Thyroid gland (tissue), 4 donors: ENCODE measurements around the gene DAPK1. TPM values are rescaled to one million over a fixed set of nuclear protein-coding genes. Genes with fewer than 3 reads are reported as not detected.
A peak's percentile ranks its signal among the peaks of the same experiment; 100 is the strongest.

Experiments
- DNase-seq, 2 donors: peaks; one replicate each; pipeline ENCODE4 v3.0.0-alpha.2; 2019
- H3K27ac ChIP-seq, 3 donors: fragments of 200-600 bp; sonication (generic); 1 replicate in 2 of 3; 2 replicates in 1 of 3; pipeline ENCODE4 v1.5.1; 2016 to 2019; ENCODE audit warnings: mild to moderate bottlenecking in 1 of 3, moderate library complexity in 1 of 3
- H3K27me3 ChIP-seq: fragments of 200-600 bp; sonication (generic); one replicate; pipeline ENCODE4 v1.5.1; 2019
- H3K36me3 ChIP-seq, 2 donors: fragments of 200-600 bp; sonication (generic); one replicate each; pipeline ENCODE4 v1.5.1; 2016 to 2019
- H3K4me1 ChIP-seq, 2 donors: fragments of 200-600 bp; sonication (generic); one replicate each; pipeline ENCODE4 v1.5.1; 2017 to 2019
- H3K4me3 ChIP-seq, 3 donors: fragments of 200-600 bp; sonication (generic); replicated peaks in 1 of 3; 1 replicate in 2 of 3; 2 replicates in 1 of 3; pipeline ENCODE4 v1.5.1; 2016; ENCODE audit warnings: mild to moderate bottlenecking in 1 of 3
- H3K9me3 ChIP-seq: fragments of 200-600 bp; sonication (generic); one replicate; pipeline ENCODE4 v1.5.1; 2017
- POLR2A ChIP-seq, 2 donors: fragments of 450-650 bp; IDR thresholded peaks; one replicate each; pipeline ENCODE4 v1.6.1; 2017; ENCODE audit warnings: antibody characterized with exemption in 2 of 2, mild to moderate bottlenecking in 2 of 2, moderate library complexity in 1 of 2
- WGBS, 2 donors: methylation state at CpG; one replicate each; pipeline ENCODE4 v1.1.5; 2017; 5-methylcytosine and 5-hydroxymethylcytosine counted together
- intact Hi-C: fragments of 100-400 bp; cut with DNase I; formaldehyde crosslinking; loops from one replicate; pipeline ENCODE4 v1.15.1; 2023
- total RNA-seq, 4 donors: library from RNA; depleted of rRNA; stranded (reverse); fragments of >200 nt; gene quantifications; one replicate each; pipeline ENCODE4 v1.2.3, GENCODE V29; 2016
- TF ChIP-seq, protein P1 (sequence below), 6 experiments: fragments of 200-600 bp in 3 of 6; fragments of 450-650 bp in 3 of 6; sonication (generic) in 3 of 6; IDR thresholded peaks; one replicate each; pipeline ENCODE4 v1.5.1; 2016 to 2019; ENCODE audit warnings: antibody characterized with exemption in 6 of 6, mild to moderate bottlenecking in 2 of 6, inconsistent platforms in 1 of 6, moderate library complexity in 1 of 6

Gene DAPK1
- total RNA-seq, 4 donors from 2014 or later = 32.0 to 76.2 (median 38.2) TPM

GRCh38 chr9:87594662-87595061 is 97.0 kb downstream of the DAPK1 start:
- H3K27ac ChIP-seq = peak overlapping the region; percentile 62 to 82 (median 78)
- TF ChIP-seq POLR2A (IDR thresholded peaks at IDR 0.05) = no peak
- TF ChIP-seq, protein P1, sequence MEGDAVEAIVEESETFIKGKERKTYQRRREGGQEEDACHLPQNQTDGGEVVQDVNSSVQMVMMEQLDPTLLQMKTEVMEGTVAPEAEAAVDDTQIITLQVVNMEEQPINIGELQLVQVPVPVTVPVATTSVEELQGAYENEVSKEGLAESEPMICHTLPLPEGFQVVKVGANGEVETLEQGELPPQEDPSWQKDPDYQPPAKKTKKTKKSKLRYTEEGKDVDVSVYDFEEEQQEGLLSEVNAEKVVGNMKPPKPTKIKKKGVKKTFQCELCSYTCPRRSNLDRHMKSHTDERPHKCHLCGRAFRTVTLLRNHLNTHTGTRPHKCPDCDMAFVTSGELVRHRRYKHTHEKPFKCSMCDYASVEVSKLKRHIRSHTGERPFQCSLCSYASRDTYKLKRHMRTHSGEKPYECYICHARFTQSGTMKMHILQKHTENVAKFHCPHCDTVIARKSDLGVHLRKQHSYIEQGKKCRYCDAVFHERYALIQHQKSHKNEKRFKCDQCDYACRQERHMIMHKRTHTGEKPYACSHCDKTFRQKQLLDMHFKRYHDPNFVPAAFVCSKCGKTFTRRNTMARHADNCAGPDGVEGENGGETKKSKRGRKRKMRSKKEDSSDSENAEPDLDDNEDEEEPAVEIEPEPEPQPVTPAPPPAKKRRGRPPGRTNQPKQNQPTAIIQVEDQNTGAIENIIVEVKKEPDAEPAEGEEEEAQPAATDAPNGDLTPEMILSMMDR (IDR thresholded peaks at IDR 0.05) = no peak
- intact Hi-C loops = no loop called here
- H3K27me3 ChIP-seq = no peaks in the 10 kb centered on the region
- H3K4me1 ChIP-seq = peaks cover 56 to 58% of the 10 kb centered on the region in 2 donors
- DNase-seq = peak in 1 of 2 donors; percentile 16
- no peaks in the 10 kb centered on the region for H3K36me3 ChIP-seq
- no peaks in the 10 kb centered on the region for H3K9me3 ChIP-seq
- H3K4me3 ChIP-seq = no peak overlapping the region

DNA sequence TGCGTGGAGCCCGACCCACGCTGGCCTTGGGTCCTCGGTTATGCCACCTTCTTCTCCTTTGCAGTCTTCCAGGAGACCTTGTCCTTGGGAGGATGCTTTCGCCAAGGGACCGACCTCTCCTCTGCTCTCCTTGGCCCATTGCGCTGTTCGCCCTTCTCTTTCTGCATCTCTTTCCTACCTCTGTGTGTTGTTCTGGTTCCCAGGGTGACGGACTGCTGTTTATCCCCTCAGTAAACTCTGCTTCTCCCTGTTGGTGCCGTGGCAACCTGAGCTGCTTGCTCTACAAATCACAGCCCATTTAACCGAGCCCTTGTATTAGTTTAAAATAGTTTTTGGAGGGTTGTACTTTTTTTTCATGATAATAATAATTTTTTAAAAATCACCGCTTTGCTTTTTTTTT is 97.9 kb downstream of the DAPK1 start:
- WGBS, 2 donors = 79 to 86% methylated on average over 12 of the region's 12 CpGs
- peaks cover 56 to 58% of the 10 kb centered on the region in 2 donors for H3K4me1 ChIP-seq
- H3K9me3 ChIP-seq = no peaks in the 10 kb centered on the region
- H3K4me3 ChIP-seq = no peak overlapping the region
- peak in 1 of 2 donors; percentile 44 for DNase-seq
- intact Hi-C loops = no loop called here
- H3K27ac ChIP-seq = no peak overlapping the region
- TF ChIP-seq, protein P1 (IDR thresholded peaks at IDR 0.05) = no peak
- TF ChIP-seq POLR2A (IDR thresholded peaks at IDR 0.05) = no peak
- no peaks in the 10 kb centered on the region for H3K27me3 ChIP-seq
- no peaks in the 10 kb centered on the region for H3K36me3 ChIP-seq

- no peaks in the 10 kb centered on the region for H3K36me3 ChIP-seq
- peak; percentile 71 to 72 for DNase-seq
- 37 to 40% methylated on average over 1 to 4 of the region's 7 CpGs for WGBS, 2 donors
- H3K27ac ChIP-seq = peak overlapping the region in 1 of 3 donors; percentile 4
- H3K4me3 ChIP-seq = no peak overlapping the region
- H3K9me3 ChIP-seq = no peaks in the 10 kb centered on the region
- no peak for TF ChIP-seq POLR2A (IDR thresholded peaks at IDR 0.05)
- TF ChIP-seq, protein P1 (IDR thresholded peaks at IDR 0.05) = no peak
- peaks cover 64 to 66% of the 10 kb centered on the region in 2 donors for H3K4me1 ChIP-seq
- H3K27me3 ChIP-seq = no peaks in the 10 kb centered on the region
- intact Hi-C loops = no loop called here
Observed at GRCh38 chr9:87596862-87597261, 99.2 kb downstream of the DAPK1 start.

DNA sequence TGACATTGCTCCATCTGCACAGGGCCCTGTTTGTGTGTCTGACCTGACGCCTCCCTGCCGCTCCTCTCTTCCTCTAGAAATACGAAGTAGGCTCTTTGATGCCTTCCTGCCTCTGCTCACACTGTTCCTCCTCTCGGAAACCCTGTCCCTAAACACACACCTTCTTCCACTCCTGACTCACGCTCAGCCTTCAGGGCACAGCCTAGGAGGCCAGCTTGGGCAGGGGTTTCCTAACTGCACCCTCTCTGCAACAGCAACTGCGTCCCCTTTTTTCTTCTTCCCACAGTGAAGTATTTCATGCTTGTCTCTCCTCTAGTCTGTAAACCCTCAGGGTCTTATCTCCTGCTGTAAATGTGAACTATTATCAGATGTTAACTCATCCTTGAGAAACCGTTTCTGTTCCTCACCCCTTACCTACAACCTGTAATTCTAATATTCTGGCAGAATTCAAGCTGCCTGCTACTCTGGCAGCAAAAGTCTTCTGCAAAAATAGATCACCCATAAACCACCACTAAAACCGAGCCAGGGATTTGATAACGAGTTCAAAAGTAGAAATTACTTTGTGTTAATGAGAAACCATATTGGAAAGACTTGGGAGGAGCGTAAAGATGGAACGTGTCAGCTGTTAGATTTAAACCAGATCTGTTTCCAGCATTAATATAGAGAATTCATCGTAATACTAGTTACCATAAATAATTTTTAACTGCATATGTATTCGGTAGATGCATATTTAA is 100.2 kb downstream of the DAPK1 start:
- Histone ChIP-seq H3K9me3 (no peaks in the 10 kb centered on the region), H3K27me3 (no peaks in the 10 kb centered on the region), H3K4me1 (peaks cover 55 to 57% of the 10 kb centered on the region in 2 donors), H3K4me3 (no peak overlapping the region), H3K36me3 (no peaks in the 10 kb centered on the region), H3K27ac (no peak overlapping the region)
- TF ChIP-seq, protein P1 (IDR thresholded peaks at IDR 0.05) = no peak
- no peak for TF ChIP-seq POLR2A (IDR thresholded peaks at IDR 0.05)
- DNase-seq = no peak
- 91 to 92% methylated on average over 13 of the region's 13 CpGs for WGBS, 2 donors
- intact Hi-C loops = no loop called here

DNA sequence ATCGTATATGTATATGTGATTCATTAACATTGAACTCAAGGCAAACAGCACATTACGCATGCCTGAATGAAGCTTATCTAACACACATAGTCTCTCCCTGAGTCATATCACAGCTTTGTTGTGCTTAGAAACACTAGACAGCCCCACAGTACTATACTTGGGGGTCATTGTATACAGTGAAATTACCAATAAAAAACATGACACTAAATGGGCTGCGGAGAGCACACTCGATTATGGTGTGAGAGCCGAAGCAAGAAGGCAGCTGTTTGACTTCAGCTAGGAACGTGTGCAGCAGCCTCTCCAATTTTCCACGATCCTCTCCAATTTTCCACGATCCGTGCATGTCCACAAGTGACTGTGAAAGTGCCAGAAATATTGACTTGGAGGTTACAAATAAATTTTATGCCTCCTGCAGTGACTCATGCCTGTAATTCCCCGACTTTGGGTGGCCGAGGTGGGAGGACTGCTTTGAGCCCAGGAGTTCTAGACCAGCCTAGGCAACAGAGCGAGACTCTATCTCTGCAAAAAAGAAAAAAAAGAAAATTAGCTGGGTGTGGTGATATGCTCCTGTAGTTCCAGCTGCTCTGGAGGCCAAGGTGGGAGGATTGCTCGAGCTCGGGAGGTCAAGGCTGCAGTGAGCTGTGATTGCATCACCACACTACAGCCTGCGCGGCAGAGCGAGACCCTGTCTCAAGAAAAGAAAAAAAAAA is 102.4 kb downstream of the DAPK1 start:
- intact Hi-C loops = no loop called here

More for the DNA sequence above, 102.4 kb downstream of the DAPK1 start:
- Histone ChIP-seq H3K27ac (no peak overlapping the region), H3K4me3 (no peak overlapping the region), H3K36me3 (no peaks in the 10 kb centered on the region), H3K4me1 (peaks cover 33 to 36% of the 10 kb centered on the region in 2 donors), H3K27me3 (no peaks in the 10 kb centered on the region), H3K9me3 (no peaks in the 10 kb centered on the region)
- TF ChIP-seq, protein P1 (IDR thresholded peaks at IDR 0.05) = no peak
- TF ChIP-seq POLR2A (IDR thresholded peaks at IDR 0.05) = no peak
- DNase-seq = no peak
- 83 to 87% methylated on average over 17 of the region's 17 CpGs for WGBS, 2 donors
